ENCODE measurements around the gene VPS13D. TPM values are rescaled to one million over a fixed set of nuclear protein-coding genes. Genes with fewer than 3 reads are reported as not detected.

VPS13D gene
- polyA plus RNA-seq, 1 experiment = 22.3 TPM

GRCh38 chr1:12514590-12514989, 284.8 kb downstream of the VPS13D start:
- DNase-seq (ENCODE audit: low read depth) = no peak
- ChIA-PET POLR2A (no interaction called here), CTCF (no interaction called here)
- H3K36me3 ChIP-seq (ENCODE audit: control insufficient read depth, insufficient read depth, low read length) = peaks cover 3% of the 10 kb centered on the region; the same call in 1 of the 2 replicates
- H3K27me3 ChIP-seq (ENCODE audit: control insufficient read depth, insufficient read depth, low read length) = no peaks in the 10 kb centered on the region
- no peak for TF ChIP-seq CTCF (IDR thresholded peaks at IDR 0.05; ENCODE audit: insufficient read depth, low read depth, low read length)
- H3K4me3 ChIP-seq (ENCODE audit: low read depth, low read length) = no peak overlapping the region

- H3K27me3 ChIP-seq (ENCODE audit: control insufficient read depth, insufficient read depth, low read length) = no peaks in the 10 kb centered on the region
- DNase-seq (ENCODE audit: low read depth) = no peak
- ChIA-PET CTCF (interaction anchor here (1.1 kb wide), 1 partner anchor 15 kb away, joined by 3 read pairs; no protein-coding TSS in a partner anchor), POLR2A (no interaction called here)
- H3K36me3 ChIP-seq (ENCODE audit: control insufficient read depth, insufficient read depth, low read length) = peaks cover 3% of the 10 kb centered on the region; the same call in 1 of the 2 replicates
- no peak for TF ChIP-seq CTCF (IDR thresholded peaks at IDR 0.05; ENCODE audit: insufficient read depth, low read depth, low read length)
- no peak overlapping the region for H3K4me3 ChIP-seq (ENCODE audit: low read depth, low read length)
Measured at GRCh38 chr1:12515234-12515633, 285.4 kb downstream of the VPS13D start.

GRCh38 chr1:12516741-12517140, 286.9 kb downstream of the VPS13D start:
- Histone ChIP-seq H3K27me3 (ENCODE audit: control insufficient read depth, insufficient read depth, low read length) (no peaks in the 10 kb centered on the region), H3K4me3 (ENCODE audit: low read depth, low read length) (no peak overlapping the region), H3K36me3 (ENCODE audit: control insufficient read depth, insufficient read depth, low read length) (no peaks in the 10 kb centered on the region; the same call in 1 of the 2 replicates)
- CTCF ChIA-PET = no interaction called here
- no peak for TF ChIP-seq CTCF (IDR thresholded peaks at IDR 0.05; ENCODE audit: insufficient read depth, low read depth, low read length)
- DNase-seq (ENCODE audit: low read depth) = no peak
- POLR2A ChIA-PET = no interaction called here

GRCh38 chr1:12518931-12519692, 289.3 kb downstream of the VPS13D start:
- TF ChIP-seq CTCF (IDR thresholded peaks at IDR 0.05; ENCODE audit: insufficient read depth, low read depth, low read length) = no peak
- Histone ChIP-seq H3K27me3 (ENCODE audit: control insufficient read depth, insufficient read depth, low read length) (no peaks in the 10 kb centered on the region), H3K4me3 (ENCODE audit: low read depth, low read length) (no peak overlapping the region), H3K36me3 (ENCODE audit: control insufficient read depth, insufficient read depth, low read length) (no peaks in the 10 kb centered on the region)
- ChIA-PET POLR2A (interaction anchor here (0.6 kb wide), 1 partner anchor 183 kb away, joined by 3 read pairs; no protein-coding TSS in a partner anchor), CTCF (interaction anchor here (0.9 to 1.6 kb wide), 3 partner anchors 9 to 101 kb away, joined by 3 to 5 read pairs (median 4); no protein-coding TSS in a partner anchor)
- DNase-seq (ENCODE audit: low read depth) = peak; percentile 72

- CTCF ChIA-PET = interaction anchor here (1.0 to 1.6 kb wide), 2 partner anchors 15 to 100 kb away, joined by 3 to 4 read pairs; no protein-coding TSS in a partner anchor
- Histone ChIP-seq H3K27me3 (ENCODE audit: control insufficient read depth, insufficient read depth, low read length) (no peaks in the 10 kb centered on the region), H3K4me3 (ENCODE audit: low read depth, low read length) (no peak overlapping the region), H3K36me3 (ENCODE audit: control insufficient read depth, insufficient read depth, low read length) (no peaks in the 10 kb centered on the region)
- DNase-seq (ENCODE audit: low read depth) = no peak
- TF ChIP-seq CTCF (IDR thresholded peaks at IDR 0.05; ENCODE audit: insufficient read depth, low read depth, low read length) = no peak
- POLR2A ChIA-PET = no interaction called here
Measured at GRCh38 chr1:12519693-12520364, 290.0 kb downstream of the VPS13D start.
